BLaER1 (cell line): ENCODE results near the gene DPM1.

Experiments used
- H3K27ac ChIP-seq: shearing (Covaris generic); formaldehyde crosslinking; 2 replicates; pipeline ENCODE4 v1.8.1; 2022
- H3K27me3 ChIP-seq: shearing (Covaris generic); formaldehyde crosslinking; 2 replicates; pipeline ENCODE4 v1.8.1; 2022
- H3K36me3 ChIP-seq: shearing (Covaris generic); formaldehyde crosslinking; 2 replicates; pipeline ENCODE4 v1.8.1; 2022
- H3K4me1 ChIP-seq: shearing (Covaris generic); formaldehyde crosslinking; 2 replicates; pipeline ENCODE4 v1.8.1; 2022
- H3K4me2 ChIP-seq: shearing (Covaris generic); formaldehyde crosslinking; 2 replicates; pipeline ENCODE4 v1.8.1; 2022
- H3K4me3 ChIP-seq: shearing (Covaris generic); formaldehyde crosslinking; 2 replicates; pipeline ENCODE4 v1.8.1; 2022
- H3K9ac ChIP-seq: shearing (Covaris generic); formaldehyde crosslinking; 2 replicates; pipeline ENCODE4 v1.8.1; 2022
- H3K9me3 ChIP-seq: shearing (Covaris generic); formaldehyde crosslinking; 2 replicates; pipeline ENCODE4 v1.8.1; 2022
- H4K20me1 ChIP-seq: shearing (Covaris generic); formaldehyde crosslinking; 2 replicates; pipeline ENCODE4 v1.8.1; 2022
- Cebpa-rat ChIP-seq: shearing (Covaris generic); IDR thresholded peaks from 2 replicates; pipeline ENCODE4 v1.8.1; 2022

Gene DPM1

GRCh38 chr20:50957798-50958614, at the start of gene DPM1:
TSS of gene DPM1 (minus strand) at chr20:50958532. CDS start at chr20:50958523, 9 bp downstream.
- peaks cover 74% of the 10 kb centered on the region for H4K20me1 ChIP-seq
- no peak; the same call in 1 of the 2 replicates for TF ChIP-seq Cebpa-rat

GRCh38 chr20:51005214-51005613, 46.9 kb upstream of the DPM1 start:
- Histone ChIP-seq H3K27me3 (no peaks in the 10 kb centered on the region), H3K9ac (no peak overlapping the region), H3K27ac (no peak overlapping the region), H4K20me1 (no peaks in the 10 kb centered on the region), H3K4me1 (no peaks in the 10 kb centered on the region), H3K9me3 (no peaks in the 10 kb centered on the region), H3K36me3 (peaks cover 75% of the 10 kb centered on the region), H3K4me2 (no peak overlapping the region), H3K4me3 (no peak overlapping the region)
- no peak for TF ChIP-seq Cebpa-rat

More at GRCh38 chr20:50957798-50958614, at the start of gene DPM1:
- no peaks in the 10 kb centered on the region for H3K9me3 ChIP-seq
- H3K27ac ChIP-seq, result peak within 1 kb of the TSS; percentile 99
- H3K36me3 ChIP-seq, result peaks cover 36% of the 10 kb centered on the region
- H3K27me3 ChIP-seq, result no peaks in the 10 kb centered on the region
- peak within 1 kb of the TSS; percentile 90 for H3K4me3 ChIP-seq
- peaks cover 39% of the 10 kb centered on the region for H3K4me1 ChIP-seq
- H3K9ac ChIP-seq, result peak within 1 kb of the TSS; percentile 98
- peak within 1 kb of the TSS; percentile 97 for H3K4me2 ChIP-seq

- H3K4me3 ChIP-seq, result no peak overlapping the region
- peaks cover 71% of the 10 kb centered on the region for H3K36me3 ChIP-seq
- no peak overlapping the region for H3K4me2 ChIP-seq
Observed at GRCh38 chr20:51004781-51005180, 46.4 kb upstream of the DPM1 start.

GRCh38 chr20:51004305-51004727, 46.0 kb upstream of the DPM1 start:
- Histone ChIP-seq H3K4me3 (no peak overlapping the region), H3K4me2 (no peak overlapping the region), H3K9me3 (no peaks in the 10 kb centered on the region), H3K9ac (no peak overlapping the region), H3K27me3 (no peaks in the 10 kb centered on the region), H3K4me1 (no peaks in the 10 kb centered on the region), H3K36me3 (peaks cover 66% of the 10 kb centered on the region), H3K27ac (no peak overlapping the region), H4K20me1 (no peaks in the 10 kb centered on the region)
- TF ChIP-seq Cebpa-rat, result no peak

More at GRCh38 chr20:51004781-51005180, 46.4 kb upstream of the DPM1 start:
- no peaks in the 10 kb centered on the region for H4K20me1 ChIP-seq
- TF ChIP-seq Cebpa-rat, result no peak
- H3K9me3 ChIP-seq, result no peaks in the 10 kb centered on the region
- H3K4me1 ChIP-seq, result no peaks in the 10 kb centered on the region
- no peaks in the 10 kb centered on the region for H3K27me3 ChIP-seq
- no peak overlapping the region for H3K27ac ChIP-seq
- no peak overlapping the region for H3K9ac ChIP-seq

- Histone ChIP-seq H3K4me1 (no peaks in the 10 kb centered on the region), H3K9ac (no peak overlapping the region), H3K27ac (no peak overlapping the region), H3K27me3 (no peaks in the 10 kb centered on the region), H3K4me3 (no peak overlapping the region), H3K9me3 (no peaks in the 10 kb centered on the region), H4K20me1 (no peaks in the 10 kb centered on the region), H3K36me3 (peaks cover 60% of the 10 kb centered on the region), H3K4me2 (no peak overlapping the region)
- TF ChIP-seq Cebpa-rat, result no peak
Observed at GRCh38 chr20:51003753-51004152, 45.4 kb upstream of the DPM1 start.

- no peak for TF ChIP-seq Cebpa-rat
- Histone ChIP-seq H3K4me3 (no peak overlapping the region), H4K20me1 (no peaks in the 10 kb centered on the region), H3K9me3 (no peaks in the 10 kb centered on the region), H3K4me1 (no peaks in the 10 kb centered on the region), H3K36me3 (peaks cover 53% of the 10 kb centered on the region), H3K9ac (no peak overlapping the region), H3K27ac (no peak overlapping the region), H3K27me3 (no peaks in the 10 kb centered on the region), H3K4me2 (no peak overlapping the region)
Observed at GRCh38 chr20:51002633-51003032, 44.3 kb upstream of the DPM1 start.

- H3K27me3 ChIP-seq, result no peaks in the 10 kb centered on the region
Observed at GRCh38 chr20:51001430-51002265, 43.3 kb upstream of the DPM1 start.

GRCh38 chr20:50999355-50999754, 41.0 kb upstream of the DPM1 start:
- Histone ChIP-seq H3K4me1 (peaks cover 20% of the 10 kb centered on the region), H3K27me3 (no peaks in the 10 kb centered on the region), H3K9ac (no peak overlapping the region), H3K4me3 (no peak overlapping the region), H3K4me2 (no peak overlapping the region), H3K9me3 (no peaks in the 10 kb centered on the region), H4K20me1 (no peaks in the 10 kb centered on the region), H3K27ac (no peak overlapping the region), H3K36me3 (peaks cover 21% of the 10 kb centered on the region)
- no peak for TF ChIP-seq Cebpa-rat

More at GRCh38 chr20:51001430-51002265, 43.3 kb upstream of the DPM1 start:
- Histone ChIP-seq H3K4me1 (peaks cover 4% of the 10 kb centered on the region), H3K4me3 (no peak overlapping the region), H4K20me1 (no peaks in the 10 kb centered on the region), H3K9me3 (no peaks in the 10 kb centered on the region), H3K4me2 (no peak overlapping the region), H3K27ac (no peak overlapping the region), H3K9ac (no peak overlapping the region), H3K36me3 (peaks cover 43% of the 10 kb centered on the region)
- TF ChIP-seq Cebpa-rat, result no peak

GRCh38 chr20:50996901-50997865, 38.9 kb upstream of the DPM1 start:
- Histone ChIP-seq H3K9ac (no peak overlapping the region), H4K20me1 (no peaks in the 10 kb centered on the region), H3K27me3 (no peaks in the 10 kb centered on the region), H3K36me3 (0 out of 2 replicates have a peak, but pooled peaks cover 2% of the 10 kb centered on the region), H3K27ac (no peak overlapping the region), H3K4me2 (peak overlapping the region; percentile 52), H3K9me3 (no peaks in the 10 kb centered on the region), H3K4me3 (no peak overlapping the region), H3K4me1 (peaks cover 20% of the 10 kb centered on the region)
- TF ChIP-seq Cebpa-rat, result no peak
